Nephron (organoid): ENCODE data around the gene EP300.

Experiments used
- H3K27ac Mint-ChIP-seq, 3 experiments: 2 replicates each; pipeline ENCODE4 v1.8.0; 2020; ENCODE audit warnings: mixed read lengths in 3 of 3, mild to moderate bottlenecking in 2 of 3, moderate library complexity in 1 of 3
- H3K27me3 Mint-ChIP-seq: 2 replicates; pipeline ENCODE4 v1.8.0; 2021; ENCODE audit warnings: low read depth, mild to moderate bottlenecking, moderate library complexity, mixed read lengths
- H3K36me3 Mint-ChIP-seq: 2 replicates; pipeline ENCODE4 v1.8.0; 2020; ENCODE audit warnings: low read depth, mixed read lengths
- H3K4me1 Mint-ChIP-seq: 2 replicates; pipeline ENCODE4 v1.8.0; 2020; ENCODE audit warnings: mixed read lengths
- H3K4me3 Mint-ChIP-seq, 3 experiments: 2 replicates each; pipeline ENCODE4 v1.8.0; 2020; ENCODE audit warnings: mild to moderate bottlenecking in 3 of 3, mixed read lengths in 3 of 3, moderate library complexity in 2 of 3
- H3K9me3 Mint-ChIP-seq: 2 replicates; pipeline ENCODE4 v1.8.0; 2020; ENCODE audit warnings: mixed read lengths
- TF ChIP-seq, protein P1 (sequence below), 3 experiments: fragments of 200-600 bp; sonication (generic); IDR thresholded peaks; one replicate each; pipeline ENCODE4 v1.5.0; 2021; ENCODE audit warnings: antibody characterized with exemption in 3 of 3; ENCODE audit not compliant: unreplicated experiment in 3 of 3

EP300 gene

DNA sequence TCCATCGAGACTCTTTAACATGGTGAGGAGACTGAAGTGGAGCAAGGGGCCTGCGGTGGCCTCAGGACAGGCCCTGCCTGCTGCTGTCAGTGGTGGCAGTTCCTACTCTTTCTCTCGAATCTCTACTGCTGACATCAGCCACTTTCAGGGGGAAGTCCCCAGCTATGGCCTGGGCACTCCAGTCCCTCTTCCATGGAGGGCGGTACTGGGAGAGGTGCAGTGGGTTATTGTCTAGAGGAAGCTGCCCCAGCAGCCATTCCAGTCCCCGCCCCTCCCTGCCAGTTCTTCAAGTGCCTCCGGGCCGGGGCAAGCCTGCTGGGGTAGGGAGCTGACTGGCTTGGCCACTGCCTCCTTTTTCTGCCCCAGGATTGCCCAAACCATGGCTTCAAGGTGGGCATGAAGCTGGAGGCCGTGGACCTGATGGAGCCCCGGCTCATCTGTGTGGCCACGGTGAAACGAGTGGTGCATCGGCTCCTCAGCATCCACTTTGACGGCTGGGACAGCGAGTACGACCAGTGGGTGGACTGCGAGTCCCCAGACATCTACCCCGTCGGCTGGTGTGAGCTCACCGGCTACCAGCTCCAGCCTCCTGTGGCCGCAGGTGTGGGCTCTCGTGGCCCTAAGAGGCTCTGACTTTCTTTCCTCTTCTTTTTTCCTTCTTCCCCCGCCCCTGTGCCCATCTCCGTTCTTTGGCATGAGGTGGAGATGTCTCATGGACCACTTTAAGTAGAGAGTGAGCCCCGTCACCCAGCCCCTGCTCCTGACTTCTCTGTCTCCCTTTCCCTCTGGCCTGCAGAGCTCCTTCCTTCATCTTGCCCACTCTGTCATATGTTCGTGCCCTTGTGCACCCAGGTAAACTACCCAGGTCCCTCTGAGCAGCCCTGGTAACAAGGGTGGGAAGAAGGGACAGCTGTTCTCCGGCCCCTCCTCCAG is 134.6 kb downstream of the EP300 start:
- TF ChIP-seq, protein P1, sequence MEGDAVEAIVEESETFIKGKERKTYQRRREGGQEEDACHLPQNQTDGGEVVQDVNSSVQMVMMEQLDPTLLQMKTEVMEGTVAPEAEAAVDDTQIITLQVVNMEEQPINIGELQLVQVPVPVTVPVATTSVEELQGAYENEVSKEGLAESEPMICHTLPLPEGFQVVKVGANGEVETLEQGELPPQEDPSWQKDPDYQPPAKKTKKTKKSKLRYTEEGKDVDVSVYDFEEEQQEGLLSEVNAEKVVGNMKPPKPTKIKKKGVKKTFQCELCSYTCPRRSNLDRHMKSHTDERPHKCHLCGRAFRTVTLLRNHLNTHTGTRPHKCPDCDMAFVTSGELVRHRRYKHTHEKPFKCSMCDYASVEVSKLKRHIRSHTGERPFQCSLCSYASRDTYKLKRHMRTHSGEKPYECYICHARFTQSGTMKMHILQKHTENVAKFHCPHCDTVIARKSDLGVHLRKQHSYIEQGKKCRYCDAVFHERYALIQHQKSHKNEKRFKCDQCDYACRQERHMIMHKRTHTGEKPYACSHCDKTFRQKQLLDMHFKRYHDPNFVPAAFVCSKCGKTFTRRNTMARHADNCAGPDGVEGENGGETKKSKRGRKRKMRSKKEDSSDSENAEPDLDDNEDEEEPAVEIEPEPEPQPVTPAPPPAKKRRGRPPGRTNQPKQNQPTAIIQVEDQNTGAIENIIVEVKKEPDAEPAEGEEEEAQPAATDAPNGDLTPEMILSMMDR (IDR thresholded peaks at IDR 0.05; ENCODE audit: unreplicated experiment in 3 of 3) = no peak
- Mint-ChIP-seq H3K4me3 (no peak overlapping the region), H3K36me3 (peaks cover 21% of the 10 kb centered on the region)

DNA sequence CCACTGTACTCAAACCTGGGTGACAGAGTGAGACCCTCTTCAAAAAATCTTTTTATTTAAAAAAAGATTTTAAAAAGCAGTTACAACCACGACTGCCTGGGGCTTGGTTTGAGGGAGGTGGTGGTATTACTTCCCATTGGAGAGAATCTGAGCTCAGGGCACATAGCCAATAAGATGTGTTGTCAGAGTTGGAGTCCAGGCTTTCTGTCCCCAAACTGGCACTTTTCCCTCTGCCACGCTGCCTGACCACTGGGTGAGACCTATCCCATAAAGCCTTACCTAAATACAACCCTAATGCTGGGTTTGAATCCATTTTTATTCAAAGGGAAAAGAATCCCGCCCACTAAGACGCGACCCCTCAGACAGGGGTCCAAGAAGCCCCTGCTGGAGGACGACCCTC is 136.8 kb downstream of the EP300 start:
- H3K4me1 Mint-ChIP-seq = no peaks in the 10 kb centered on the region
- no peaks in the 10 kb centered on the region for H3K27me3 Mint-ChIP-seq
- no peaks in the 10 kb centered on the region for H3K9me3 Mint-ChIP-seq
- TF ChIP-seq, protein P1 (IDR thresholded peaks at IDR 0.05; ENCODE audit: unreplicated experiment in 3 of 3) = no peak
- no peak overlapping the region for H3K4me3 Mint-ChIP-seq
- H3K36me3 Mint-ChIP-seq = peaks cover 13% of the 10 kb centered on the region
- no peak overlapping the region for H3K27ac Mint-ChIP-seq

More for the DNA sequence above, 134.6 kb downstream of the EP300 start:
- Mint-ChIP-seq H3K9me3 (no peaks in the 10 kb centered on the region), H3K4me1 (no peaks in the 10 kb centered on the region), H3K27ac (no peak overlapping the region), H3K27me3 (no peaks in the 10 kb centered on the region)
